Measurements from ENCODE around the gene SERINC2.
"Not testable (repeated sequence)": the region's sequence is repeated elsewhere in the genome, so short reads cannot be mapped to it uniquely, and the experiment has no call there.

SERINC2 gene

DNA sequence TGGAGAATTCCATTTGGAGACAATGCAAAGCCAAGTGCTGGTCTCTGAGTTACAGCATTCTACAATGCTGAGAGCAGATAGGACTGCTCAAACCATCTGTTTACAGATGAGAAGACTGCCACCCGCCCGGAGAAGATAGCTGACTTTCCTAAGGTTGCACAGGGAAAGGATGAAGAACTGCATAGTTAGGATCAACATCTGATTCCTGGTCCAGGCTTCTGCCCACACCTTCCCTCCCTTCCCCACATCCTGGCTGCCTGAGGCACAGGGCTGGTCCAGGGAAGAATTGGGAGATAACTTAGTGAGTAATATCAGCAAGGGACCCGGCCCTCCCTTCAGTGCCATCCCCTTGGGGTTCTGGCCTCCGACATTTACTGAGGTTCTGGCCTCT lies 2.0 kb downstream of the SERINC2 start:
- no peak for DNase-seq (ENCODE audit: low read depth in 2 of 2)

GRCh38 chr1:31415658-31416057 lies 2.6 kb downstream of the SERINC2 start:
- DNase-seq (ENCODE audit: low read depth in 2 of 2), result no peak

DNA sequence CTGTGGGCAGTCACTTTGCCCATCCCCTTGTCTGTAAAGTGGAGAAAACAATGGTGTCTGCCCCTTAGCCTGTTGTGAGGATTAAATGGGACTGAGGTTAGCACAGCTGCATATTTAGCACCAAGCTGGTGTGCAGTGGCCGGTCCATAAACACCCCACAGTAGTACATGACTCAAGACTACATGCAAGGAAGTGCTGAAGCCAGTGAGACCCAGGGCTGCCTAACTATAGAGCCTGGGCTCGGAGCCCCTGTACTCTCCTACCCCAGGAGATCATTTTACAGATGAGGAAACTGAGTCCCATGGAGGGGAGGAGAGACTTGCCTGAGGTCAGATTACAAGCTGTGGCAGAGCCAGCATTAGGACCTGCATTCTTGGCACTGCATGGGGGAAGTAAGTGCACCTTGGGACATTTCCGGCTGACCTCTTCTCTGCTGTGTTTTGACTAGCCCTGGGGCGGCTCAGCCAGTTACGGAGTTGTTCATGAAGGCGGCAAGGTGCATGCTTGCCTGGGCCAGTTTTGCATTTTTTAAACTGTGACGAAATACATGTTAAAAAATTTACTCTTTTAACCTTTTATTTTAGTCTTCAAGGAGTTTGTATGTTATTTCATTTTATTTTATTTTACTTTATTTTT lies 3.2 kb downstream of the SERINC2 start:
- DNase-seq (ENCODE audit: low read depth in 2 of 2), result no peak

- DNase-seq (ENCODE audit: low read depth in 2 of 2), result no peak
Observed at GRCh38 chr1:31417148-31417547, 4.1 kb downstream of the SERINC2 start.

DNA sequence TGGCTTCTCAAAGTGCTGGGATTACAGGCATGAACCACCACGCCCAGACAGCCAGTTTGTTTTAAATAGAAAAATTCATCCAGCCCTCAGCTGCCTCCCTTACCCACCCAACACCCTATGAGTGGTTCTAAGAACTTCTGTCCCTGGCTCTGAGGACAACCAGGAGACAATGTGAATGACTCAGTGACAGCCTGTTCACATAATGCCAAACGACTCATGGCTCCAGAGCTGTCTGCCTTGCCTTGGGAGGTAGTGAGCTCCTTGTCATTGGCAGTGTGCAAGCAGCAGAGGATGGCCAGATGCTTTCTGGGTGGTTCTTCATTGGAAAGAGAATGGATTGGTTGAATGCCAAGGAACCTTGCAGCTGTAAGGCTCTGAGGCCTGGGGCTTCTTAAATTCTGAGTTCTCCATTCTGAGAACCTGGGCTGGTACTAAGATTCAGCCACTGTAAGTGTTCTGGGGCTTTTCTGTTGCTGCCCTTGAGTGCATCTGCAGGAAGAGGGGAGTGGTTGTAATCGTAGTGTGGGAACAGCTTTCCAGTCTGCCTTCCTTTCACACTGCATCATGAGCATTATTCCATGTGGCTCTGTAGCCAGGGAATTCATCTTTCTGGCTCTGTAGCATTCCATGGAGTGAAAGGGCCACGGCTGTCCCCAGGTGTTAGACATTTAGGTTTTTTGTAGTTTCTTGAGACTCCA lies 5.8 kb downstream of the SERINC2 start:
- DNase-seq (ENCODE audit: low read depth in 2 of 2), result no peak

GRCh38 chr1:31420716-31421115 lies 7.7 kb downstream of the SERINC2 start:
- no peak for DNase-seq (ENCODE audit: low read depth in 2 of 2)

DNA sequence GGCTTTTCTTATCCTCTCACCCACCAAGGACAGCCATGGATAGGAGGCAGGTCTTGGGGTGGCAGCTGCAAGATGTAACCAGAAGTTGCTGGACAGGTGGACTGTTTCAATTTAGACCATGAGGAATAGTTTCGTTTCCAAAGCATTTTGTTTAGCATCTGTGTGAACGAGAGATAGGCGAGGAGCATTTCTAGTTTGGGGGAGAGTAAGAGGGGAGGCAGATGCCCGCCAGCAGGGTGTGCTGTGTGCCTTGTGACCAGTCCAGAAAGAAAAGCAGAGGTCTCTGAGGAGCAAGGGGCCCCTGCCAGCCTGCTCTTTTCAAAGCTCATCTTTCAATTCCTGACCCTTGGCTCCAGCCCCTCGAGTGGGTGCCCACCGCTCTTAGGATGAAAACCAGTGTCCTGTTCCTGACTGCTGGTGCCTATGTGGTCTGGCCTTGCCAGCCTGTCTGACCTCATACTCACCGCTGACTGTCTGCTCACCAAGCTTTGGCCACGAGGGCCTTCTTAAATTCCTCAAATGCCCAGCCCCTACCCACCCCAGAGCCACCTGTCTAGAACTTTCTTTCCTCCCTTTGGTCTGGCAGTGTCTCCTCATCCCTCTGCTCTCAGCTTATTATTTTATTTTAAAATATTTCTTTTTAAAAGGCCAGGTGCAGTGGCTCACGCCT lies 8.5 kb downstream of the SERINC2 start:
- no peak for DNase-seq (ENCODE audit: low read depth in 2 of 2)

- DNase-seq (ENCODE audit: low read depth in 2 of 2), result peak; percentile 22 to 36
Observed at GRCh38 chr1:31422505-31423319, 9.7 kb downstream of the SERINC2 start.

- DNase-seq (ENCODE audit: low read depth in 2 of 2), result no peak
Observed at GRCh38 chr1:31423418-31423947, 10.5 kb downstream of the SERINC2 start.

GRCh38 chr1:31424568-31424967 lies 11.6 kb downstream of the SERINC2 start:
- DNase-seq (ENCODE audit: low read depth in 2 of 2), result no peak

- no peak for DNase-seq (ENCODE audit: low read depth in 2 of 2)
Observed at GRCh38 chr1:31425301-31426081, 12.5 kb downstream of the SERINC2 start.

DNA sequence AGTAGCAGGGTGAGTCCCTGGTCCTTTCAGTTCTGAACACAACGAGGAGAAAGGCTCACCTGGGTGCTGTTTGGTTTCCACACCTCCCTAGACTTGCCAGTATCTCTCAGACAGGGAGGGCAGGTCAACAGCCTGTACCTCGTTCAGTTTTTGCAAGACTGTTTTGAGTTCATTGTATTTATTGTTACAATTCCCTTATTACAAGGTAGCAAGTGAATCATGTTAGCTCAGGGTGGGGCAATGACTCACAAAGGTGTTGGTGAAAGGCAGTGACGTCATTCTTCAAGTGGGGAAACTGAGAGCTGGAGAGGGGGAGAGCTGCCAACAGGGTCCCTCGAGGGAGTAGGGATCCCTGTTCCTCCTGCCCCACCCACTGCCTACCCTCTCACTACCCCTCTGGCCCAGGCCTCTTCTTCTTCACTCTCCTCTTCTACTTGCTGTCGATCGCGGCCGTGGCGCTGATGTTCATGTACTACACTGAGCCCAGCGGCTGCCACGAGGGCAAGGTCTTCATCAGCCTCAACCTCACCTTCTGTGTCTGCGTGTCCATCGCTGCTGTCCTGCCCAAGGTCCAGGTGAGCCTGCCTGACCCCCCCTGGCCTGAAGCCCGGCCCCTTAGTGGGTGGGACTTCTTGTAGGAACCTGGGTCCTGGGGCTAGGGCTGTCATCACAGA lies 13.4 kb downstream of the SERINC2 start:
- no peak for DNase-seq (ENCODE audit: low read depth in 2 of 2)

GRCh38 chr1:31427322-31427721 lies 14.3 kb downstream of the SERINC2 start:
- no peak for DNase-seq (ENCODE audit: low read depth in 2 of 2)

DNA sequence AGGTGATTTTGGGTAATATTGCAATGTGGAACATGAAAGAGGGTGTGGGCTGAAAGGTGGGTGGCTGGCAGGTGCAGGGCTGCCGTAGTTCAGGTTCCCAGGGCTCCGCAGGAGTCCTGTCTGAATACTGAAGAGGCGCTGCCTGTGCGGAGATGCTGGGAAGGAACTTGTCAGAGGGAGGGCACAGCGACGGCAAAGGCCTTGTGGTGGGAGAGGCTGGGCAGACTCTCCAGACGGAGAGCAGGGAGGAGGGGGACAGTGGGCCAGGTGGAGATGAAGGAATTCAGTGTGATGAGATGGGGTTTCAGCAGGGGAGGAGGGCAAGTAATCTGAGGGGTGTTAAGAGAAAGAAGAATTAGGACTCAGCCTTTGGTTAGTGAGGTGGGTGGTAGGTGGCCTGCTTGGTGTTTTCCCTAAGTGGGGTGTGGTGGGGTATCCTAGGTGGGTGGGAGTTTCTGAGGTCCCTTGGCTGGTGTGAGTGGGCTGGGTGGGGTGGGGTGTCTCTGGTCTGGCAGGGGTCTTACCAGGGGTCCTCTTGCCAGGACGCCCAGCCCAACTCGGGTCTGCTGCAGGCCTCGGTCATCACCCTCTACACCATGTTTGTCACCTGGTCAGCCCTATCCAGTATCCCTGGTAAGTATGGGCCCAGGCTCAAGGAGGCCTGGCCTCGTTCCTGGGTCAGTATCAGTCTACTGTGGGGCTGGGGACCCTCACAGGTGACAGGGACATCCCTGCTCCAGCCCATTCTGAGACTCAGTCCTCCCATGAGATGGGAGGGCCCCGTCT lies 15.6 kb downstream of the SERINC2 start:
- no peak for DNase-seq (ENCODE audit: low read depth in 2 of 2)

DNA sequence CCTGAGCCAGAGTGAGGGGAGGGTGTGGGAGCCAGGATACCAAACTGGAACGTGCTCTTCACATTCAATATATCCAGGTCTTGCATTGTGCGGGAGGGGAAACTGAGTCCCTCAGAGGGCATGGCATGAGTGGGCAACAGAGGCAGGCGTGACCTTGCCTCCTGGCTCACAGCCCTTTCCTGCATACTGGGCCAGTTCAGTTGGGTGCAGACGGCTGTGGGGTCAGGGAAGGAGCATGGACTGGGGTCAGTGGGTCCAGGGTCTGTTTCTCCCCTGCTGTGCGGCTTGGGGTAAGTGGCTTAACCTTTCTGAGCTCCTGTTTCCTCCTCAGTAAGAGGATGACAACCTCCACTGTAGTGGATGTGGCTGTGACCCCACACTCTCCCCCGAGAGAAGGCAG lies 16.6 kb downstream of the SERINC2 start:
- no peak for DNase-seq (ENCODE audit: low read depth in 2 of 2)

GRCh38 chr1:31431351-31432257 lies 18.6 kb downstream of the SERINC2 start:
- not testable (repeated sequence) for DNase-seq (ENCODE audit: low read depth in 2 of 2)

GRCh38 chr1:31432592-31433395 lies 19.8 kb downstream of the SERINC2 start:
- no peak for DNase-seq (ENCODE audit: low read depth in 2 of 2)

- no peak for DNase-seq (ENCODE audit: low read depth in 2 of 2)
Observed at GRCh38 chr1:31433396-31433930, 20.4 kb downstream of the SERINC2 start.
